HG03342 (cell line): ENCODE data around the gene RASSF3.

Experiments used
- ATAC-seq: cut with Tn5 transposase; IDR thresholded peaks from one replicate; pipeline ENCODE4 v1.9.1; 2021; ENCODE audit warnings: mild to moderate bottlenecking, moderate library complexity; ENCODE audit not compliant: unreplicated experiment

The RASSF3 gene

DNA sequence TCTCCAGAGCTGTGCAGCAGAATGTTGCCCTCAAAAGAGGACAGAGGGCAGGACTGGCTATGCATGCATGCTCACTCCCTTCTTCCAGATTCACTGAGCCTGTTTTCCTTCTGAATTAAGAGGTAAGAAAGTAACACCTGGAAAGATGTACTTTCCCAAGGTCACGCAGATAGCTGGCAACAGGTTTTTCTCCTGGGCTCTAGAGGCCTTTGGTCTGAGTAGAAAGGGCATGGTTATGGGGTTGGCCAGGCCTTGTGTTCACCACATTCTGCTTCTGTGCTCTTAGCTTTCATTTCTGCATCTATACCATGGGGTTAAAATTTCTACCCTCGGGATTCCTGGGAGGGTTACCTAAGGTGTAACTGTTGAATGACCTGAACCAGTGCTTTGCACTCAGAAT is 57.5 kb downstream of the RASSF3 start:
- no peak for ATAC-seq

DNA sequence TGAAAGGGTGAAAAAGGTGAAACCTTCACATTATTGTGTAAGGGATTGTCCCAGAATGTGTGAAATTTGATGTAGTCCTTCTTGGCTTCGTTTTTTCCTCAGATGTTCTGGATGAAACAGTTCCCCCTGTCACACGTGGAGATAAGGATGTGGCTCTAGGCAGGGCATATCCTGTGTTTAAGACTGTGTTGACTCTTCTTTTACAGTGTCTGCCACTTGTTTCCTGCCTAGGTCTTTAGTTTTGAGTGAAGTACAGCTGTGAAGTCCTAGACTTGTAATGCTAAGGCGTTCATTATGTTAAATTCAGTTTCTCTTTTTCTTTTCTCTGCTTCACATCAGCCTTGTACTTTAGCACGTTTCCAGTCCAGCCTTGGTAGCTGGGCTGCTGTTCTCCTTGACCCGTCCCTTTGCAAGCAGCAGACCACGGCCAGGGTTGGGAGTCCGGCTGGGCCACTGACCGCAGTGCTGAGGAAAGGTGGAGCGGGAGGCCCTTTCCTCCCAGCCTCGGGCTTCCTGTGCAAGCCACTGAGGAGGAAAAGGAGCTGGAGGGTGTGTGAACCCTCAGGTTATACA is 59.1 kb downstream of the RASSF3 start:
- peak; percentile 71 for ATAC-seq

GRCh38 chr12:64670019-64670418 is 59.7 kb downstream of the RASSF3 start:
- ATAC-seq = no peak

GRCh38 chr12:64670919-64671639 is 60.8 kb downstream of the RASSF3 start:
- no peak for ATAC-seq

- no peak for ATAC-seq
Observed at GRCh38 chr12:64671681-64672080, 61.4 kb downstream of the RASSF3 start.

DNA sequence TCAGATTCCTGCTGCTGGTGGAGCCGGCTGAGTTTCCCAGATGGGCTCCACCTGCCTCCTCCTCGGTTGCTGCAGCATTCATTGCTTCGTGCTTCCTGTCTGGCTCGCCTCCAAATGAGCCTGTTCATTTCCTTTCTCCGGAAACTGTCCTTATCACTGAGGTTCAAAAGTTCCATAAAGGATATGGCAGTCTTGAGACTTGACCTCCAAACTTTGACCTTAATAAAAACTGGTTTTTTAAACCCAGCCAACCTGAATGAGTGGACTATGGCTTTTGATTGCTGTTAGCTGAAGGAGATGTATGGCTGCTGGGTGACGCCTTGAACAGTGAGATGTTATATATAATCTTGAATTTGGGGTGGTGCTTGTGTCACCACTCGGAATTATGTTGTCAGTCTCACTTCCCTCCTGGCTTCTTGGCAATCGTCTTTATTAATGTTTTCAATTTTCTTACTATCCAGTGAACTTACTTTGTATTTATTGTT is 62.7 kb downstream of the RASSF3 start:
- ATAC-seq = no peak

DNA sequence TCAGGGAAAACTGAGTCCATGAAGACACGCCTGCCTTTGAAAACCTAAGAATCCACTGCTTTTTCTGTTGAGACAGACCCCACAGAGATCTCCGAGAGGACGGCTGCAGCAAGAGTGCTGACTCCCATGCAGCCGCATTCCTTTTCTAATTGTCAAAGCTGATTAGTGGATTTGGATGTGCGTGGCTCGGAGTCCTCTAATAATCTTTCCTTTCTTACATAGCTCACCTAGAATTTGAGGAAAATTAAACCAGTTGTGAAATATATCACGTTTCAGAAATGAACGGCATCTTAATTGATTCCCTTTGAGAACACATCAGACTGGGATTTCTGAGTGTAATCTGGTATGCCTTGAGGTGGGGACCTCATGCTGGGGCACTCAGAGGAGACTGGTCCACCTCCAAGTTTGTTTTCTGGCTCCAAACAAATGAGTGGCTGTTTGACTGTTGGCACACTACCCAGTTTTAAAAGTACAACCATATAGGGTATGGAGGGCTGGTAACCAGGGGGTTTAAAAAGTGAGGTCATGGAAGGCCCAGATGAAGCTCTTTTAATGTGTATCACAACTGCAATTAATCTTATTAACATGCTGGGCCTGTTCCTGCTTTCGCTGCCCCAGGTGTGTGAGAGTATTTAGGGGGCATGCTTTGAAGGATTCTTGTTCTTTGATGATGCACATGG is 63.3 kb downstream of the RASSF3 start:
- ATAC-seq = no peak

DNA sequence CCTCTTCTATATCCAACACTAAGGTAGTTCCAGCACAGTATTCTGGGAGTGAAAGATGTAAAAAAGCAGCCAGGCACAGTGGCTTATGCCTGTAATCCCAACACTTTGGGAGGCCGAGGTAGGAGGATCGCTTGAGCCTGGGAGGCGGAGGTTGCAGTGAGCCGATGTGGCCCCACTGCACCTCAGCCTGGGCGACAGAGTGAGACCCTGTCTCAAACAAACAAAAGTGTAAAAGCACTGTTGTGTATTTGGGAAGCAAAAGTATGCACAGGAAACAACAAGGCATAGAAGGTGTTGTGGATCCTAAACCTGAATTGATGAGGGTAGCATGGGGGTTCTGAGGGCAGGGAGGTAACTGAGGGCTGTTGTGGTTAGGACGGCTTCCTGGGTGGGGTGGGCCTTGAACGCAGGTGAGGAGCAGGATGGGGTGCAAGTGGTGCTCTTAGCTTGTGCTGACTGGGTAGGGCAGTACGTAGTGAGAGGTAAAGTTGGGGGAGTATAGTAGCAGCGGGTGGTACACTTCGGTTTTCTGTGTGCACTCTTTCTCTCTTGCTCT is 64.2 kb downstream of the RASSF3 start:
- ATAC-seq = no peak

DNA sequence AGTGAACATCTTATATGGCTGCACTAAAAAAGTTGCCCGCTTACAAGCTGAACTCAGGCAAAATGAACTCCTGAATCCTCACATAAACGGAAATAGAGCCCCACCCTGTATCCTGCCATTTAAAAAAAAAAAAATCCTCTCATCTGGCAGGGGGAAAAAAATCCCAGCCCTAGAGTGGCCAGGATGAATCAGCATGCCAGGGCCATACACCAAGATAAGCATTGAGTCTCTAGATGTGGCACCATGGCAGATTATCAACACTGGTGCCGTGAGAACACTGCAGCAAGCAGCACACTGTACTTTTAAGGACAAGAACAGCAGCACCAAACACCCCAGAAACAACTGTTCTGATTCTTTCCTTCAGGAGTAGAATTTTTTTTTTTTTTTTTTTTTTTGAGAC is 65.5 kb downstream of the RASSF3 start:
- ATAC-seq = no peak

GRCh38 chr12:64678248-64678647 is 68.0 kb downstream of the RASSF3 start:
- no peak for ATAC-seq

- ATAC-seq = no peak
Observed at GRCh38 chr12:64678835-64679234, 68.5 kb downstream of the RASSF3 start.

DNA sequence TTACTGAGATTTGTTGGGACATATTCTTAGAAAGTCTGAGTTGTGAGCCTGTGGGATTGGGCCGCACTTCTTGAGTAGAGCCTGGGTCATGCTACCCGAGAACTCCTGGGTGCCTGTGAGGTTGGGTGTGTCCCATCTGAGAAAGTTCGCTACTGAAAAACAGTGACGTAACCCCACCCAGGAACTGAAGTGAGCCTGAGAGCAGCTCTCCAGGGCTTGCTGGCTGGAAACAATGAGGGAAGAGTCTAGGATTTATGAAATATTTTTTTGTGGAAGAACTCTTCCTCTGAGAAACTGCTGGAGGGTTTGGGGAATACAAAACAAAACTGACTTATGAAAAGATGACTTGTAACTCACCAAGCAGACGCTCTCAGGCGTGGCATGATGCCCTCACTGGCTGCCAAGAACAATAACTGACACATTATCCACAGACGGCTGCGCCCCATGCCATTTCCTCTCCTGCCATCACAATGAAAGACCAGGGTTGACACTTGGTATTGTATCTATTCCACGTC is 69.2 kb downstream of the RASSF3 start:
- ATAC-seq = no peak

DNA sequence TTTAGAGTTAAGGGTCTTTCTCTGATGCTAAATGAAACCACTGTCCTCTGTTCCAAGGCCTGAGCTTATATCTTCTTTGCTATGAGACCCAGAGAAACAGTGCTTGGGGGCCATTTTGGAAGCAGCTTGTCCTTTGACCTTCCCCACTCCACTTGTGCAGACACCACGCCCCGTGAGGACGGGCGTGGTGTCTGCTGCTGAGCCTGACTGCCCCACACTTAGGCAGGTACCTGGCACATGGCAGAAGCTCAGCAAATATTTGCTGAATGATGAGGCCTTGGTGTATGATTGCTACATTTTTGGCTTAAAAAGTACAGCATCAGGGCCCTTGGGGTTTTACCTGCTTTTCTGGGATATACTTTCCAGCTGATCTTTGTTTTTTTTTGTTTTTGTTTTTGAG is 69.9 kb downstream of the RASSF3 start:
- no peak for ATAC-seq

- no peak for ATAC-seq
Observed at GRCh38 chr12:64681200-64682052, 71.1 kb downstream of the RASSF3 start.

- no peak for ATAC-seq
Observed at GRCh38 chr12:64682572-64683277, 72.4 kb downstream of the RASSF3 start.

- ATAC-seq = no peak
Observed at GRCh38 chr12:64683816-64684543, 73.7 kb downstream of the RASSF3 start.

DNA sequence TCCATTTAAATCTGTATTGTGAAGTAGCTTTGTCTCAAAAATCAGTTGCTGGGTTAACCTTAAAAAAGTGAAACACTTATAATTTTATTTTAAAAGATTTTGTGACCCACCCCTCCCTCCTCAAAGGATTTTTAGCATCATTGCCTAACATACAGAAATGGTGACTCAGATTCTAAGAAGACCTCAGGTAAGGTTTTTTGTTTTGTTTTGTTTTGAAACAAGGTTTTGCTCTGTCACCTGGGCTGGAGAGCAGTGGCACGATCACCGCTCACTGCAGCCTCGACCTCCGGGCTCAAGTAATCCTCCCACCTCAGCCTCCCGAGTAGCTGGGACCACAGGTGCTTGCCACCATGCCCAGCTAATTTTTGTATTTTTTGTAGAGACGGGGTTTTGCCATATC is 74.8 kb downstream of the RASSF3 start:
- no peak for ATAC-seq

- ATAC-seq = no peak
Observed at GRCh38 chr12:64685605-64686004, 75.3 kb downstream of the RASSF3 start.

DNA sequence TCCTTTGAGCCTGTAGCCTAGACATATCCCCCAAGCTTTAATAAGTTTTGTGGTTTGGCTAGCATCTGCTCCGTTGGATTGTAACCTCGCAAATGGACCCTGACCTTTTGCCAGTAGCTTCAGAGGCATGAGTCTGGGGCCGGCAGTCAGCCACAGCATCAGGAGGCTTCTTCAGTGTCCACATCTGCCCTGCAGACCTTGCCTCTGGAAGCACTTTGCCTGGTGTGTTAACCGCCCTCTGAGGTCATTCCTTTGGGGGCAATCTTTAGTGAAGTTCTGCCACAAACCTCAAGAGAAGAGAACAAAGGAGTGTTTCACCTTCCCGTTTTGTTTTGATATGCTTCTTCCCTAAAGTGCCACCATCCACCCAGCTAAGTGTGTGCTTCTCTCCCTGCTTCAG is 77.5 kb downstream of the RASSF3 start:
- ATAC-seq = no peak
